ENCODE measurements around the gene ZNF576. TPM values are rescaled to one million over a fixed set of nuclear protein-coding genes. Genes with fewer than 3 reads are reported as not detected.

ZNF576 gene
- total and polyA plus RNA-seq, 9 of the 15 experiments (the other 6 are each of a cell fraction or from before 2014, with no cell fraction given) = 6.8 to 18.2 (median 12.2) TPM

GRCh38 chr19:43619262-43620060 is 23.1 kb downstream of the ZNF576 start, which contains the start of gene ZNF428 (continued):
- TF ChIP-seq HMGXB4 (CRISPR knock-in tag; IDR thresholded peaks at IDR 0.05) (peak; percentile 81), KAT2B (IDR thresholded peaks at IDR 0.05; ENCODE audit: low read depth, low read length) (no peak), ZNF740 (CRISPR knock-in tag; IDR thresholded peaks at IDR 0.05) (0 out of 2 replicates have a peak, but pooled peaks have one; percentile 31), ZNF740 (tag; IDR thresholded peaks at IDR 0.05) (0 out of 4 replicates have a peak, but pooled peaks of 1 of the 2 experiments have one; percentile 51), RFX5 (IDR thresholded peaks at IDR 0.05; ENCODE audit: low read depth, low read length) (no peak), HNRNPH1 (optimal IDR thresholded peaks at IDR 0.05; ENCODE audit: low read depth, low read length) (no peak), POLR2G (IDR thresholded peaks at IDR 0.05; ENCODE audit: low read depth, low read length) (peak; percentile 98), SRF (CRISPR knock-in tag; IDR thresholded peaks at IDR 0.05) (0 out of 4 replicates have a peak, but pooled peaks of 1 of the 2 experiments have one; percentile 23), SNAPC5 (CRISPR knock-in tag; IDR thresholded peaks at IDR 0.05) (no peak), ZNF445 (CRISPR knock-in tag; IDR thresholded peaks at IDR 0.05; ENCODE audit: low read depth) (no peak), ZNF707 (CRISPR knock-in tag; conservative IDR thresholded peaks at IDR 0.05) (no peak; the same call in 1 of the 2 replicates), CAMTA2 (CRISPR knock-in tag; conservative IDR thresholded peaks at IDR 0.05) (no peak), MEF2D (tag; conservative IDR thresholded peaks at IDR 0.05; ENCODE audit: low read depth) (no peak), SAFB (IDR thresholded peaks at IDR 0.05; ENCODE audit: borderline replicate concordance, low read depth, low read length) (0 out of 2 replicates have a peak, but pooled peaks have one; percentile 3), ZNF830 (CRISPR knock-in tag; IDR thresholded peaks at IDR 0.05) (peak; percentile 86; the same call in 1 of the 2 replicates), MED1 (CRISPR knock-in tag; IDR thresholded peaks at IDR 0.05; ENCODE audit: borderline replicate concordance) (no peak), IRF9 (tag; IDR thresholded peaks at IDR 0.05) (no peak), MAFG (tag; conservative IDR thresholded peaks at IDR 0.05) (no peak), NCOA4 (IDR thresholded peaks at IDR 0.05; ENCODE audit: partially characterized antibody) (no peak), PML (IDR thresholded peaks at IDR 0.05; ENCODE audit: low read length) (peak; percentile 31), MAX (CRISPR knock-in tag; IDR thresholded peaks at IDR 0.05) (peak; percentile 69), BRD4 (IDR thresholded peaks at IDR 0.05) (peak; percentile 86), ZNF644 (tag; IDR thresholded peaks at IDR 0.05; ENCODE audit: low read depth) (0 out of 2 replicates have a peak, but pooled peaks have one; percentile 24), ELF1 (tag; IDR thresholded peaks at IDR 0.05) (no peak), XRCC5 (IDR thresholded peaks at IDR 0.05; ENCODE audit: low read depth, low read length) (no peak; the same call in 1 of the 2 replicates)
